ENCODE measurements around the gene STXBP5.

STXBP5 gene

DNA sequence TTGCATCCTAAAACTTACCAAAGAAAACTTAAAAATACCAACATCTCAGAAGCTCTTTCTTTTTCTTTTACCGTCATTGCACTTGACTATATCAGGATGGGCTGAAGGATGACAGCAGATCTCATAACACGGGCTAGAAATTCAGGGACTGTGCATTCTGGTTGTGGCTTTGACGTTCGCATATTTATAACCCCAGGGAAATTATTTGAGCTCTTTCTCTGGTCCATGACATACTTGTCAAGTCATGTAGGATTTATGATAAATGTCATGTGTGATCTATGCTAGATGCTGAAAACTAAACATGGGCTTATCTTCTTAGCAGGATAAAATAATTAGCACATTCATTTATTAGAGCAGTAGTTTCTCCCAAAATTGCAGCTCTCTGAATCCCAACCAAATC is 229.9 kb downstream of the STXBP5 start:
- TF ChIP-seq GATA1 (IDR thresholded peaks at IDR 0.05; ENCODE audit: low read depth, low read length) (no peak), POLR2A (IDR thresholded peaks at IDR 0.05; ENCODE audit: low read length) (no peak)
- no peak for DNase-seq

DNA sequence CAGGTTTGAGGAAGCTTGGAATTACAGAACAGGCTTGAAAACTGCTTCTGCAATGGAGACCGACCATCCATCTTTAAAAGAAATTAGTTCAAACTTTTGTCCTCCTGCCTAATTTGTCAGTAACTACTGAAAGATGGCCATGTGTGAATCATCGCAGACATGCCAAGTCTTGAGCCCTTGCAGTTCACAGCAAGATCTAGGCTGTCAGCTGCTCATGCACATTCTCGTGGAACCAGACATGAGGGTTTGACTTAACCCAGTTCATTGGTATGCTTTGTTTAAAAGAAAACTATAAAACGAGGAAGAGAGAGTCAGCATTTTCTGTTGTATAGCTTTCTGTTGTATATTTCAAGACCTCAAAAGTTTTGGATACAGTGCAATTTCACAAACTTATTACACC is 230.3 kb downstream of the STXBP5 start:
- TF ChIP-seq GATA1 (IDR thresholded peaks at IDR 0.05; ENCODE audit: low read depth, low read length) (no peak), POLR2A (IDR thresholded peaks at IDR 0.05; ENCODE audit: low read length) (no peak)
- DNase-seq: no peak

DNA sequence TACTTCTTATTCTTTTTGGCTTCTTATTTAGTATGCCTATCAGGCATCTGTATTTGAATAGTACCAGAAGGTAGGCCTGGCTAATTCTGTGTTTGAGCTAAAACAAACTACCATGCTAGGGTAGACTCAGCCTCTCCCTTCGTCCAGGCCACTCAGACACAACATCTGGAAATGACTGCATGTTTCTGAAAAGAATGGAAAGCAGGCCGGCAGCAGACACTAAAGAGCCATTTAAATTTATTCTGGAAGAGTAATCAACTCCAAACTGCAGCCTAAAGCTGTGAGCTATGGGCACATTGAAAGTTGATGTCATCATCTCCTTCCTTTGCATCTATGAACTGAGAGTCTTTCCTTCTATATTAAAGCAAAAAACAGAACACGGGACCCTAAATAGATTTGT is 233.4 kb downstream of the STXBP5 start:
- TF ChIP-seq POLR2A (IDR thresholded peaks at IDR 0.05; ENCODE audit: low read length): no peak
- no peak for TF ChIP-seq GATA1 (IDR thresholded peaks at IDR 0.05; ENCODE audit: low read depth, low read length)
- no peak for DNase-seq

DNA sequence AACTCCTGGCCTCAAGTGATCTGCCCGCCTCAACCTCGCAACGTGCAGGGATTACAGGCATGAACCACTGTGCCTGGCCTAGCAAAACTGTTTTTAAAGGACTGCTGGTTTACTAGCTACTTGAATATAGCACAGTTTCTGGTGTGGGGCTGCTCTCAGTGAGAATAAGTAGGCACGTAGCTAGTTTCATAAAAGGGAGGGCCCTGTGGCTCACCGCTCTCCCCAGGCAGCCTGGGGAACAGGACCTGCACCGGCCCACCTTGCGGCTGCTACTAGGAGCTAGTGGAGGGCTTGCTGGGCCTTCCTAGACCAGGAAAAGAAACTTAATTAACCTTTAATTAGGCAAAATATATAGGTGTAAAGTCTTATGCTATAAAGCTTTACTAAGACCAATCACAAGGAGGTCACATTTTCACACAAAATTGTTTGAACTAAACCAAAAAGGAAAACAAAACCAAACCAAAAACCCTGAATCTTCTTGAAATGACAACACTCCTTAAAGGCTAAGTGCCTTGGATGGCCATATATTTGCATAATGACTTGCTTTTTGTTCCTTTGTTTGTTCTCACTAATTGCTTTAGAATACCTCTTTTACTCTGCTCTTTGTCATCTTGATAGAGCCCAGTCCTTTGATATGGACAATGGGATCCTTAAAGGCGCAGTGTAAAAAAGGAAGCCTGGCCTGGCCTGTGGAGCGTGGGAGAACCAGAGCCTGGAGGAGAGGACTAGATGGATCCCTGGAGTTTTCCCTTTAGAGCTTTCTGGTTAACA is 234.7 kb downstream of the STXBP5 start:
- no peak for TF ChIP-seq GATA1 (IDR thresholded peaks at IDR 0.05; ENCODE audit: low read depth, low read length)
- no peak for TF ChIP-seq POLR2A (IDR thresholded peaks at IDR 0.05; ENCODE audit: low read length)
- DNase-seq: no peak
